NK-92 (cell line): ENCODE measurements around the gene PDE7B.

Experiments
- DNase-seq: peaks from one replicate; lab custom pipeline; 2025; ENCODE audit not compliant: unreplicated experiment; lab: John Stamatoyannopoulos, UW

PDE7B gene

GRCh38 chr6:135851442-135852271 is at the start of gene PDE7B:
PDE7B (plus strand) TSS chr6:135851701.
- no peak for DNase-seq

- no peak for DNase-seq
These were observed 49.6 kb upstream of the PDE7B start for GRCh38 chr6:135801755-135802465.

GRCh38 chr6:135810486-135810885 is 41.0 kb upstream of the PDE7B start:
- DNase-seq, result no peak

- no peak for DNase-seq
These were observed 40.3 kb upstream of the PDE7B start for GRCh38 chr6:135811170-135811569.

- no peak for DNase-seq
These were observed 39.6 kb upstream of the PDE7B start for GRCh38 chr6:135811644-135812526.

GRCh38 chr6:135813401-135813800 is 38.1 kb upstream of the PDE7B start:
- no peak for DNase-seq

- DNase-seq, result no peak
These were observed 37.5 kb upstream of the PDE7B start for GRCh38 chr6:135814043-135814442.

GRCh38 chr6:135815216-135815615 is 36.3 kb upstream of the PDE7B start:
- no peak for DNase-seq

- no peak for DNase-seq
These were observed 34.5 kb upstream of the PDE7B start for GRCh38 chr6:135817035-135817434.

- no peak for DNase-seq
These were observed 31.8 kb upstream of the PDE7B start for GRCh38 chr6:135819665-135820064.

GRCh38 chr6:135820340-135820739 is 31.2 kb upstream of the PDE7B start:
- no peak for DNase-seq

GRCh38 chr6:135823851-135824250 is 27.6 kb upstream of the PDE7B start:
- DNase-seq, result no peak

- DNase-seq, result no peak
These were observed 25.2 kb upstream of the PDE7B start for GRCh38 chr6:135826236-135826804.

GRCh38 chr6:135828021-135828420 is 23.5 kb upstream of the PDE7B start:
- no peak for DNase-seq

- no peak for DNase-seq
These were observed 21.0 kb upstream of the PDE7B start for GRCh38 chr6:135830452-135830881.

GRCh38 chr6:135831016-135831415 is 20.5 kb upstream of the PDE7B start:
- no peak for DNase-seq

- no peak for DNase-seq
These were observed 19.3 kb upstream of the PDE7B start for GRCh38 chr6:135832166-135832565.

GRCh38 chr6:135833771-135834170 is 17.7 kb upstream of the PDE7B start:
- DNase-seq, result no peak

- no peak for DNase-seq
These were observed 13.6 kb upstream of the PDE7B start for GRCh38 chr6:135837735-135838449.

- no peak for DNase-seq
These were observed 12.4 kb upstream of the PDE7B start for GRCh38 chr6:135839121-135839520.
